NB4 (cell line): Measurements from ENCODE around the gene ZNF496.

Experiments used
- CTCF ChIP-seq: IDR thresholded peaks from one replicate; pipeline ENCODE4 v1.5.1; 2012; ENCODE audit warnings: low read depth, low read length
- MAX ChIP-seq: IDR thresholded peaks from 2 replicates; pipeline ENCODE4 v1.6.1; 2011; ENCODE audit warnings: low read depth, low read length
- POLR2A ChIP-seq: IDR thresholded peaks from 2 replicates; pipeline ENCODE4 v1.6.1; 2011; ENCODE audit warnings: mild to moderate bottlenecking; ENCODE audit not compliant: insufficient read length; ENCODE audit errors: extremely low read depth

GRCh38 chr1:247329097-247329617 is 2.5 kb downstream of the ZNF496 start:
- TF ChIP-seq POLR2A: no peak
- TF ChIP-seq CTCF: no peak
- TF ChIP-seq MAX: no peak
